ENCODE results near the gene ACHE. TPM values are rescaled to one million over a fixed set of nuclear protein-coding genes. Genes with fewer than 3 reads are reported as not detected.
"Not testable (repeated sequence)": the region's sequence is repeated elsewhere in the genome, so short reads cannot be mapped to it uniquely, and the experiment has no call there.

Gene ACHE
- total RNA-seq, 4 donors from 2014 or later, result 2.5 to 4.6 (median 3.5) TPM

DNA sequence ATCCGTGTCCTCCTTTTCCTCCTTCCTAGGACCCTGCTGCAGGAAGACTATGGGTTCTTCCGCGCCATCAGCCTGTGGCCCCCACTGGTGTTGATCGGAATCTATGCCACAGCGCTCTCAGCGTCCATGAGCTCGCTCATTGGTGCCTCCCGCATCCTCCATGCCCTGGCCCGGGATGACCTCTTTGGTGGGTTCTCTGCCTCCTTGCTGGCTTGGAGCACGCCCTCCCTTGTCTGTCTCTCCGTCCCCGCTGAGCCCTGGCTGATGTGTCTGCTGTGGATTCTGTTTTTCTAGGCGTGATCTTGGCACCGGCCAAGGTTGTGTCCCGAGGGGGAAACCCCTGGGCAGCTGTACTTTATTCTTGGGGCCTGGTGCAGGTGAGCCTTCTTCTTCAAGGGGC, 35.8 kb downstream of the ACHE start:
- H3K4me1 ChIP-seq, result peaks cover 0 to 10% (median 8%) of the 10 kb centered on the region in 4 donors
- H3K4me3 ChIP-seq, result no peak overlapping the region
- TF ChIP-seq POLR2A (IDR thresholded peaks at IDR 0.05; ENCODE audit: low read depth) (no peak), POLR2AphosphoS5 (IDR thresholded peaks at IDR 0.05) (no peak), EP300 (IDR thresholded peaks at IDR 0.05) (no peak)
- TF ChIP-seq, protein P1, sequence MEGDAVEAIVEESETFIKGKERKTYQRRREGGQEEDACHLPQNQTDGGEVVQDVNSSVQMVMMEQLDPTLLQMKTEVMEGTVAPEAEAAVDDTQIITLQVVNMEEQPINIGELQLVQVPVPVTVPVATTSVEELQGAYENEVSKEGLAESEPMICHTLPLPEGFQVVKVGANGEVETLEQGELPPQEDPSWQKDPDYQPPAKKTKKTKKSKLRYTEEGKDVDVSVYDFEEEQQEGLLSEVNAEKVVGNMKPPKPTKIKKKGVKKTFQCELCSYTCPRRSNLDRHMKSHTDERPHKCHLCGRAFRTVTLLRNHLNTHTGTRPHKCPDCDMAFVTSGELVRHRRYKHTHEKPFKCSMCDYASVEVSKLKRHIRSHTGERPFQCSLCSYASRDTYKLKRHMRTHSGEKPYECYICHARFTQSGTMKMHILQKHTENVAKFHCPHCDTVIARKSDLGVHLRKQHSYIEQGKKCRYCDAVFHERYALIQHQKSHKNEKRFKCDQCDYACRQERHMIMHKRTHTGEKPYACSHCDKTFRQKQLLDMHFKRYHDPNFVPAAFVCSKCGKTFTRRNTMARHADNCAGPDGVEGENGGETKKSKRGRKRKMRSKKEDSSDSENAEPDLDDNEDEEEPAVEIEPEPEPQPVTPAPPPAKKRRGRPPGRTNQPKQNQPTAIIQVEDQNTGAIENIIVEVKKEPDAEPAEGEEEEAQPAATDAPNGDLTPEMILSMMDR (IDR thresholded peaks at IDR 0.05), result no peak
- no peak overlapping the region for H3K27ac ChIP-seq (replicated peaks in 1 of 4)
- intact Hi-C loops (cut with DNase I), result loop anchor here (10.0 kb wide), 1 partner anchor 255 kb away; the partner anchor contains the start of gene PCOLCE
- no peaks in the 10 kb centered on the region for H3K9me3 ChIP-seq
- DNase-seq (ENCODE audit: extremely low spot score), result no peak
- 91% methylated on average over 15 of the region's 15 CpGs for WGBS
- H3K27me3 ChIP-seq, result no peaks in the 10 kb centered on the region
- H3K36me3 ChIP-seq, result peaks cover 19 to 90% (median 46%) of the 10 kb centered on the region in 4 donors

DNA sequence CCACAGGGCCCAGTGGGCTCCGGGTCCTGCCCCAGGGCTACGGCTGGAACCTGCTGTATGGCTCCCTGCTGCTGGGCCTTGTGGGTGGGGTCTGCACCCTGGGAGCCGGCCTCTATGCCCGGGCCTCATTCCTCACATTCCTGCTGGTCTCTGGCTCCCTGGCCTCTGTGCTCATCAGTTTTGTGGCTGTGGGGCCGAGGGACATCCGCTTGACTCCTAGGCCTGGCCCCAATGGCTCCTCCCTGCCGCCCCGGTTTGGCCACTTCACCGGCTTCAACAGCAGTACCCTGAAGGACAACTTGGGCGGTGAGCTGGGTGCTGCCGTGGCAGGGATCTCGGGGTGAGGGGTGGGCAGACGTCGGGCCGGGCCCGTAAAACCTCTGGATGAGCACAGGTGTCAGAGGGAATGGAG, 38.8 kb downstream of the ACHE start:
- intact Hi-C loops (cut with DNase I), result loop anchor here (10.0 kb wide), 1 partner anchor 252 kb away; the partner anchor contains the start of gene PCOLCE
- Histone ChIP-seq H3K4me1 (peaks cover 5 to 23% (median 22%) of the 10 kb centered on the region in 4 donors), H3K27ac (replicated peaks in 1 of 4) (no peak overlapping the region), H3K36me3 (peaks cover 18 to 69% (median 37%) of the 10 kb centered on the region in 4 donors), H3K9me3 (no peaks in the 10 kb centered on the region), H3K4me3 (no peak overlapping the region), H3K27me3 (no peaks in the 10 kb centered on the region)
- no peak for DNase-seq (ENCODE audit: extremely low spot score)
- TF ChIP-seq, protein P1 (IDR thresholded peaks at IDR 0.05), result no peak
- TF ChIP-seq POLR2AphosphoS5 (IDR thresholded peaks at IDR 0.05) (no peak), POLR2A (IDR thresholded peaks at IDR 0.05; ENCODE audit: low read depth) (no peak), EP300 (IDR thresholded peaks at IDR 0.05) (no peak)
- WGBS, result 91% methylated on average over 16 of the region's 16 CpGs

DNA sequence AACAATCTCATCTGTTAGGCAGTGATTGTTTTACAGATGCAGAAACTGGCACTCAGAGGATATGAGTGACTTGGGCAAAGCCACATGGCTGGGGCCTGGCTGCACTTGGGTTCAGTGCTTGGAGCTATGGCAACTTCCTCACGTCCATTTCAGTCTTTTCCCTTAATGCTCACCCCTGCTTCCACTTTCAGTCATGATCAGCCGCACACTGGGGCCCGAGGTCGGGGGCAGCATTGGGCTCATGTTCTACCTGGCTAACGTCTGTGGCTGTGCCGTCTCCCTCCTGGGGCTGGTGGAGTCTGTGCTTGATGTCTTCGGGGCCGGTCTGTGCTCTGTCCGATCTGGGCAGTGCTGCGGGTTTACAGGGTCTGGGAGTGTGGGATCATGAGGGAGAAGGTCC, 40.2 kb downstream of the ACHE start:
- DNase-seq (ENCODE audit: extremely low spot score), result no peak
- Histone ChIP-seq H3K9me3 (no peaks in the 10 kb centered on the region), H3K27ac (replicated peaks in 1 of 4) (no peak overlapping the region), H3K4me1 (peaks cover 8 to 26% (median 25%) of the 10 kb centered on the region in 4 donors), H3K27me3 (no peaks in the 10 kb centered on the region), H3K4me3 (no peak overlapping the region), H3K36me3 (peaks cover 5 to 56% (median 24%) of the 10 kb centered on the region in 4 donors)
- intact Hi-C loops (cut with DNase I), result loop anchor here (10.0 kb wide), 1 partner anchor 251 kb away; the partner anchor contains the start of gene PCOLCE
- TF ChIP-seq EP300 (IDR thresholded peaks at IDR 0.05) (no peak), POLR2A (IDR thresholded peaks at IDR 0.05; ENCODE audit: low read depth) (no peak), POLR2AphosphoS5 (IDR thresholded peaks at IDR 0.05) (no peak)
- TF ChIP-seq, protein P1 (IDR thresholded peaks at IDR 0.05), result no peak
- WGBS, result 90% methylated on average over 8 of the region's 10 CpGs

DNA sequence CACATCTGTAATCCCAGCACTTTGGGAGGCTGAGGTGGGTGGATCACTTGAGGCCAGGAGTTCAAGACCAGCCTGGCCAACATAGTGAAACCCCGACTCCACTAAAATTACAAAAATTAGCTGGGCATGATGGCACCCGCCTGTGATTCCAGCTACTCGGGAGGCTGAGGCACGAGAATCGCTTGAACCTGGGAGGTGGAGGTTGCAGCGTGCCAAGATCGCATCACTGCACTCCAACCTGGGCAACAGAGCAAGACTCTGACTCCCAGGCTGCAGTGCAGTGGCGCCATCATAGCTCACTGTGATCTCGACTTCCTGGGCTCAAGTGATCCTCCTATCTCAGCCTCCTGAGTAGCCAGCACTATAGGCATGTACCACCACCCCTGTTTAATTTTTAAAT, 40.8 kb downstream of the ACHE start:
- intact Hi-C loops (cut with DNase I), result loop anchor here (5.0 to 10.0 kb wide), 2 partner anchors 148 to 250 kb away; partner anchors contain the start of genes PCOLCE and POP7
- DNase-seq (ENCODE audit: extremely low spot score); H3K4me3 ChIP-seq; H3K27me3 ChIP-seq; H3K27ac ChIP-seq (replicated peaks in 1 of 4); H3K9me3 ChIP-seq: not testable (repeated sequence)
- Histone ChIP-seq H3K36me3 (peaks cover 0 to 50% (median 18%) of the 10 kb centered on the region in 4 donors), H3K4me1 (peaks cover 8 to 26% (median 25%) of the 10 kb centered on the region in 4 donors)
- 95% methylated on average over 7 of the region's 9 CpGs for WGBS

DNA sequence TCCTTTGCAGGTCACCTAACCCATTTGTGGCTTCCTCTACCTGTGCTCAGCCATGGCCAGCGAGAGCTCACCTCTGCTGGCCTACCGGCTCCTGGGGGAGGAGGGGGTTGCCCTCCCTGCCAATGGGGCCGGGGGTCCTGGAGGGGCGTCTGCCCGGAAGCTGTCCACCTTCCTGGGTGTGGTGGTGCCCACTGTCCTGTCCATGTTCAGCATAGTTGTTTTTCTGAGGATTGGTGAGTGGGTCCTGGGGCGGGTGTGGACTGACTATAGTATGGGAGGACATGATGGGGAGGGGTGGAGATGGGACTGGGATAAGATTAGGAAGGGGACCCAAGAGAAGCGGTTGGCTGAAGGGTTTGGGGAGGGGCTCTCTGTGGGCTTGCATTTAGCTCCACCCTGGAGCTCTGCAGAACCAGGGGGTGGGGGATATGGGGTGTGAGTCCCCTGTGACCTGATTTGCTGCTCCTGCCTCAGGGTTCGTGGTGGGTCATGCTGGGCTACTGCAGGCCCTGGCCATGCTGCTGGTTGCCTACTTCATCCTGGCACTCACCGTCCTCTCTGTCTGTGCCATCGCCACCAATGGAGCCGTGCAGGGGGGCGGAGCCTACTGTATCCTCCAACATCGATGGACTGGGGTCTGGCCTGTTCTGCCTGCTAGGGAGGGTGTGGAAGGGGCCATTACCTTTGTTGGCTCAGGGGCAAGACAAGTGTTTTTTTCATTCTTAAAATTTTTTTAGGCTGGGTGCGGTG, 41.4 kb downstream of the ACHE start:
- TF ChIP-seq POLR2AphosphoS5 (IDR thresholded peaks at IDR 0.05) (no peak), POLR2A (IDR thresholded peaks at IDR 0.05; ENCODE audit: low read depth) (no peak), EP300 (IDR thresholded peaks at IDR 0.05) (no peak)
- TF ChIP-seq, protein P1 (IDR thresholded peaks at IDR 0.05), result no peak
- H3K4me1 ChIP-seq, result peaks cover 8 to 26% (median 25%) of the 10 kb centered on the region in 4 donors
- WGBS, result 92% methylated on average over 14 of the region's 14 CpGs

More for the DNA sequence above, 41.4 kb downstream of the ACHE start:
- peaks cover 0 to 44% (median 14%) of the 10 kb centered on the region in 4 donors for H3K36me3 ChIP-seq
- DNase-seq (ENCODE audit: extremely low spot score), result no peak
- no peak overlapping the region for H3K27ac ChIP-seq (replicated peaks in 1 of 4)
- H3K4me3 ChIP-seq, result no peak overlapping the region
- no peaks in the 10 kb centered on the region for H3K9me3 ChIP-seq
- H3K27me3 ChIP-seq, result no peaks in the 10 kb centered on the region
- intact Hi-C loops (cut with DNase I), result loop anchor here (5.0 to 10.0 kb wide), 2 partner anchors 147 to 250 kb away; partner anchors contain the start of genes PCOLCE and POP7
